Measurements from ENCODE around the gene NAALADL2. TPM values are rescaled to one million over a fixed set of nuclear protein-coding genes. Genes with fewer than 3 reads are reported as not detected.
A peak's percentile ranks its signal among the peaks of the same experiment; 100 is the strongest.

NAALADL2 gene
- total and polyA plus RNA-seq, 2 of the 4 experiments (the other 2 are of a cell fraction), result 3.8 to 19.2 TPM

- no peak overlapping the region for H3K14ac ChIP-seq (replicated peaks; ENCODE audit: low read depth, low read length)
- H3K4ac ChIP-seq (ENCODE audit: low read depth, low read length), result no peak overlapping the region
- no peak overlapping the region for H2BK20ac ChIP-seq (ENCODE audit: low read depth, low read length)
- H3K9me3 ChIP-seq (ENCODE audit: control insufficient read depth, insufficient read depth, low read length), result no peaks in the 10 kb centered on the region
- no peak overlapping the region for H3K9ac ChIP-seq (ENCODE audit: low read depth, low read length)
- DNase-seq (no peak), ATAC-seq (ENCODE audit: low read depth) (no peak)
- in situ Hi-C loops (cut with MboI; ENCODE audit: low sequenced_read_pairs) (no loop called here), dilution Hi-C loops (cut with HindIII; ENCODE audit: low sequenced_read_pairs, unreplicated experiment) (no loop called here), intact Hi-C loops (cut with micrococcal nuclease) (no loop called here)
- no peak overlapping the region for H2AK5ac ChIP-seq (ENCODE audit: low read depth, low read length)
- H3K27me3 ChIP-seq (ENCODE audit: control insufficient read depth, insufficient read depth, low read length), result no peaks in the 10 kb centered on the region
- ChIA-PET POLR2A (ENCODE audit: unreplicated experiment) (no interaction called here), CTCF (interaction anchor here (0.6 kb wide), 1 partner anchor 250 kb away, joined by 3 read pairs; no protein-coding TSS in a partner anchor)
- no peak overlapping the region for H2BK15ac ChIP-seq (ENCODE audit: low read depth, low read length)
- WGBS, 2 experiments (ENCODE audit: extremely low coverage in 2 of 2, insufficient read length in 1 of 2), result no CpG with 5 or more reads among the region's 2 CpGs
- H3K4me1 ChIP-seq (ENCODE audit: control insufficient read depth, insufficient read depth, low read length), result no peaks in the 10 kb centered on the region
- H3K9me1 ChIP-seq (ENCODE audit: insufficient read depth, low read length), result no peaks in the 10 kb centered on the region
- TF ChIP-seq CEBPB (IDR thresholded peaks at IDR 0.05; ENCODE audit: low read depth, low read length), result peak; percentile 95
- TF ChIP-seq RCOR1 (IDR thresholded peaks at IDR 0.05; ENCODE audit: insufficient replicate concordance, low read length), result no peak
- no peak overlapping the region for H3K4me2 ChIP-seq (ENCODE audit: low read depth, low read length)
- no peak overlapping the region for H3K27ac ChIP-seq (ENCODE audit: insufficient read depth, low read length)
- no peak overlapping the region for H3K18ac ChIP-seq (ENCODE audit: low read depth, low read length)
- no peak overlapping the region for H4K91ac ChIP-seq (ENCODE audit: insufficient read depth, low read depth, low read length)
- no peaks in the 10 kb centered on the region for H4K20me1 ChIP-seq (ENCODE audit: insufficient read depth, low read length)
- no peaks in the 10 kb centered on the region for H3K79me1 ChIP-seq (ENCODE audit: low read depth in 1 of 2, low read length in 2 of 2)
- H3K4me3 ChIP-seq (ENCODE audit: insufficient read depth, low read depth, low read length), result no peak overlapping the region
- no peak overlapping the region for H3K23ac ChIP-seq (ENCODE audit: low read depth, low read length)
- H2BK120ac ChIP-seq (ENCODE audit: low read depth, low read length), result no peak overlapping the region
- H4K8ac ChIP-seq (ENCODE audit: low read depth in 2 of 2, low read length in 2 of 2), result no peak overlapping the region
- no TSS peak for BruUV-seq (replicated peaks)
- H2AFZ ChIP-seq (replicated peaks; ENCODE audit: low read length, poor library complexity), result no peak overlapping the region
- no peaks in the 10 kb centered on the region for H3K36me3 ChIP-seq (ENCODE audit: control insufficient read depth, insufficient read depth, low read length)
- no peak overlapping the region for H2BK5ac ChIP-seq (ENCODE audit: low read depth, low read length, poor library complexity, severe bottlenecking)
- no peak overlapping the region for H3K56ac ChIP-seq (ENCODE audit: extremely low read depth, insufficient read depth, low read length)
- H4K5ac ChIP-seq (ENCODE audit: low read depth, low read length), result no peak overlapping the region
- no peak overlapping the region for H2AK9ac ChIP-seq (replicated peaks; ENCODE audit: low read depth, low read length, poor library complexity)
Measured at GRCh38 chr3:175732017-175732416, 872.9 kb downstream of the NAALADL2 start.

Data from IMR-90 (cell line).